Fibroblast of lung (primary cell): ENCODE measurements around the gene MYO1D. TPM values are rescaled to one million over a fixed set of nuclear protein-coding genes. Genes with fewer than 3 reads are reported as not detected.

Experiments
- DNase-seq, 2 donors: peaks; one replicate each; pipeline versions ENCODE4 v3.0.0 to v3.0.0-alpha.2; 2010; ENCODE audit warnings: low read depth in 2 of 2
- H2AFZ ChIP-seq: 2 replicates; pipeline ENCODE4 v1.5.1; 2012; ENCODE audit warnings: low read length, control low read depth, inconsistent platforms
- H3K27ac ChIP-seq: 2 replicates; pipeline ENCODE4 v1.5.1; 2011; ENCODE audit warnings: low read length, control low read depth; ENCODE audit not compliant: insufficient read depth
- H3K27me3 ChIP-seq: 2 replicates; pipeline ENCODE4 v1.5.1; 2011; ENCODE audit warnings: mild to moderate bottlenecking, low read length; ENCODE audit not compliant: control insufficient read depth, insufficient read depth
- H3K36me3 ChIP-seq: 2 replicates; pipeline ENCODE4 v1.5.1; 2011; ENCODE audit warnings: low read length; ENCODE audit not compliant: control insufficient read depth, insufficient read depth
- H3K4me1 ChIP-seq: 2 replicates; pipeline ENCODE4 v1.5.1; 2011; ENCODE audit warnings: low read length; ENCODE audit not compliant: control insufficient read depth, insufficient read depth; ENCODE audit errors: extremely low read depth
- H3K4me2 ChIP-seq: 2 replicates; pipeline ENCODE4 v1.5.1; 2011; ENCODE audit warnings: low read length, control low read depth; ENCODE audit not compliant: insufficient read depth; ENCODE audit errors: extremely low read depth
- H3K4me3 ChIP-seq, 4 experiments: fragments of 200-600 bp in 1 of 4; sonication (generic) in 1 of 4; replicated peaks in 1 of 4; 2 replicates each; pipeline ENCODE4 v1.5.1; 2011 to 2016; ENCODE audit warnings: low read length in 4 of 4, low read depth in 3 of 4, mild to moderate bottlenecking in 3 of 4, control low read depth in 2 of 4, inconsistent platforms in 1 of 4, mixed read lengths in 1 of 4; ENCODE audit not compliant: insufficient read depth in 1 of 4; ENCODE audit errors: control extremely low read depth in 1 of 4
- H3K79me2 ChIP-seq: 2 replicates; pipeline ENCODE4 v1.5.1; 2012; ENCODE audit warnings: mild to moderate bottlenecking, low read length, inconsistent platforms; ENCODE audit not compliant: control insufficient read depth, insufficient read depth
- H3K9ac ChIP-seq: 2 replicates; pipeline ENCODE4 v1.5.1; 2011; ENCODE audit warnings: mild to moderate bottlenecking, low read length, control low read depth; ENCODE audit not compliant: insufficient read depth
- H3K9me3 ChIP-seq: 2 replicates; pipeline ENCODE4 v1.5.1; 2012; ENCODE audit warnings: low read depth, low read length; ENCODE audit not compliant: control insufficient read depth, insufficient read depth
- H4K20me1 ChIP-seq: 2 replicates; pipeline ENCODE4 v1.5.1; 2011; ENCODE audit warnings: low read length; ENCODE audit not compliant: control insufficient read depth, insufficient read depth; ENCODE audit errors: extremely low read depth
- CTCF ChIP-seq, 2 donors: IDR thresholded peaks in 1 of 2; conservative IDR thresholded peaks in 1 of 2; 1 replicate in 1 of 2; 2 replicates in 1 of 2; pipeline ENCODE4 v1.5.1; 2011 to 2012; ENCODE audit warnings: low read length in 2 of 2, control low read depth in 1 of 2, inconsistent platforms in 1 of 2, low read depth in 1 of 2, mild to moderate bottlenecking in 1 of 2
- EZH2 ChIP-seq: IDR thresholded peaks from 2 replicates; pipeline ENCODE4 v1.5.1; 2012; ENCODE audit warnings: low read length, control low read depth, mild to moderate bottlenecking; ENCODE audit errors: missing control alignments
- polyA plus RNA-seq, 2 donors: library from polyadenylated mRNA; depleted of rRNA in 1 of 2; stranded (reverse) in 1 of 2; unstranded in 1 of 2; fragments of >200 nt; gene quantifications; 2 replicates each; pipeline ENCODE4 v1.2.1, GENCODE V29; 2011 to 2012; ENCODE audit warnings: missing spikeins in 1 of 2
- total RNA-seq: library from RNA; depleted of rRNA; stranded (reverse); fragments of >200 nt; gene quantifications from 2 replicates; pipeline ENCODE4 v1.2.1, GENCODE V29; 2014

MYO1D gene
- total and polyA plus RNA-seq, 2 donors (not counting 1 experiment from before 2014, with no cell fraction given) = 35.0 to 46.6 TPM

- peak overlapping the region; percentile 88 for H3K4me2 ChIP-seq
- H3K79me2 ChIP-seq = peaks cover 52% of the 10 kb centered on the region
These were observed 431.4 kb downstream of the MYO1D start for GRCh38 chr17:32445497-32445896.

GRCh38 chr17:32445074-32445415 lies 431.9 kb downstream of the MYO1D start:
- TF ChIP-seq CTCF (conservative IDR thresholded peaks at IDR 0.05 in 1 of 2, IDR thresholded peaks at IDR 0.05 in 1 of 2; ENCODE audit: low read depth in 1 of 2, low read length in 2 of 2) (peak in 1 of 2 donors; percentile 3), EZH2 (no peak)
- Histone ChIP-seq H3K27me3 (no peaks in the 10 kb centered on the region), H3K4me1 (no peaks in the 10 kb centered on the region), H3K79me2 (peaks cover 52% of the 10 kb centered on the region), H2AFZ (peak overlapping the region; percentile 22), H3K4me3 (peak overlapping the region; percentile 78 to 95 (median 88)), H4K20me1 (peaks cover 2% of the 10 kb centered on the region), H3K36me3 (peaks cover 4% of the 10 kb centered on the region), H3K4me2 (peak overlapping the region; percentile 88), H3K9me3 (no peaks in the 10 kb centered on the region), H3K9ac (peak overlapping the region; percentile 86), H3K27ac (peak overlapping the region; percentile 83)
- peak; percentile 55 to 81 for DNase-seq

More at GRCh38 chr17:32445497-32445896, 431.4 kb downstream of the MYO1D start:
- no peaks in the 10 kb centered on the region for H3K27me3 ChIP-seq
- H2AFZ ChIP-seq = no peak overlapping the region
- peaks cover 4% of the 10 kb centered on the region for H3K36me3 ChIP-seq
- H3K9ac ChIP-seq = no peak overlapping the region
- H3K4me1 ChIP-seq = no peaks in the 10 kb centered on the region
- peaks cover 2% of the 10 kb centered on the region for H4K20me1 ChIP-seq
- H3K9me3 ChIP-seq = no peaks in the 10 kb centered on the region
- TF ChIP-seq CTCF (conservative IDR thresholded peaks at IDR 0.05 in 1 of 2, IDR thresholded peaks at IDR 0.05 in 1 of 2; ENCODE audit: low read depth in 1 of 2, low read length in 2 of 2) (no peak), EZH2 (no peak)
- peak overlapping the region; percentile 78 to 95 (median 88) for H3K4me3 ChIP-seq
- peak overlapping the region; percentile 83 for H3K27ac ChIP-seq
- DNase-seq = no peak

- peak within 1 kb of the TSS; percentile 78 to 95 (median 88) for H3K4me3 ChIP-seq
- H2AFZ ChIP-seq = peak within 1 kb of the TSS; percentile 91
- H4K20me1 ChIP-seq = peaks cover 2% of the 10 kb centered on the region
- peak within 1 kb of the TSS; percentile 98 for H3K4me2 ChIP-seq
- H3K9ac ChIP-seq = peak within 1 kb of the TSS; percentile 86
- no peaks in the 10 kb centered on the region for H3K9me3 ChIP-seq
- no peaks in the 10 kb centered on the region for H3K4me1 ChIP-seq
- H3K27ac ChIP-seq = peak within 1 kb of the TSS; percentile 83
- H3K79me2 ChIP-seq = peaks cover 47% of the 10 kb centered on the region
- peak; percentile 94 to 95 for DNase-seq
- TF ChIP-seq CTCF (conservative IDR thresholded peaks at IDR 0.05 in 1 of 2, IDR thresholded peaks at IDR 0.05 in 1 of 2; ENCODE audit: low read depth in 1 of 2, low read length in 2 of 2) = peak; percentile 70 to 77
- no peak for TF ChIP-seq EZH2
- H3K36me3 ChIP-seq = peaks cover 2% of the 10 kb centered on the region
- no peaks in the 10 kb centered on the region for H3K27me3 ChIP-seq
These were observed 432.4 kb downstream of the MYO1D start, which contains the start of gene PSMD11 for GRCh38 chr17:32444301-32445073. Gene PSMD11, plus strand, starts transcription at chr17:32444510. Its CDS starts 14 bp downstream, at chr17:32444524.
